Caco-2 (cell line): ENCODE measurements around the gene FCHSD2. TPM values are rescaled to one million over a fixed set of nuclear protein-coding genes. Genes with fewer than 3 reads are reported as not detected.

ENCODE experiments used
- BruUV-seq: library from RNA; stranded (reverse); fragments of 400-500 nt; replicated peaks from 2 replicates; lab custom pipeline; 2021; lab: Mats Ljungman, UMichigan
- CTCF ChIA-PET: fragments of 300-600 bp; sonication (Branson Sonifier 250); formaldehyde crosslinking; loops from one replicate; lab custom pipeline; 2022; ENCODE audit warnings: antibody characterized with exemption; lab: Charles Lee
- POLR2A ChIA-PET: fragments of 300-600 bp; sonication (Branson Sonifier 250); formaldehyde crosslinking; loops from one replicate; lab custom pipeline; 2022; ENCODE audit warnings: antibody characterized with exemption; lab: Charles Lee
- DNase-seq, 2 experiments: peaks; one replicate each; pipeline versions ENCODE4 v3.0.0 to v3.0.0-alpha.2; 2020 to 2022
- H3K27me3 ChIP-seq: replicated peaks from 2 replicates; pipeline ENCODE4 v1.6.0; 2011; ENCODE audit warnings: low read length; ENCODE audit not compliant: control insufficient read depth, insufficient read depth
- H3K36me3 ChIP-seq: 2 replicates; pipeline ENCODE4 v1.5.1; 2011; ENCODE audit warnings: low read length; ENCODE audit not compliant: control insufficient read depth, insufficient read depth
- H3K4me1 ChIP-seq: fragments of 250-450 bp; sonication (Bioruptor Pico); 2 replicates; pipeline ENCODE4 v1.5.1; 2020; ENCODE audit warnings: mild to moderate bottlenecking
- H3K4me3 ChIP-seq: 2 replicates; pipeline ENCODE4 v1.5.1; 2011; ENCODE audit warnings: low read depth, mild to moderate bottlenecking, control low read depth, low read length
- H3K9me3 ChIP-seq: fragments of 250-450 bp; sonication (Bioruptor Pico); 2 replicates; pipeline ENCODE4 v1.5.1; 2020; ENCODE audit warnings: mild to moderate bottlenecking, moderate library complexity
- H3K27ac Mint-ChIP-seq: one replicate; pipeline ENCODE4 v1.8.0; 2022; ENCODE audit warnings: mixed read lengths; ENCODE audit not compliant: unreplicated experiment
- H3K27me3 Mint-ChIP-seq: one replicate; pipeline ENCODE4 v1.8.0; 2022; ENCODE audit warnings: mixed read lengths; ENCODE audit not compliant: insufficient read depth, unreplicated experiment
- H3K36me3 Mint-ChIP-seq: one replicate; pipeline ENCODE4 v1.8.0; 2022; ENCODE audit warnings: mild to moderate bottlenecking, mixed read lengths; ENCODE audit not compliant: insufficient read depth, unreplicated experiment
- H3K4me1 Mint-ChIP-seq: one replicate; pipeline ENCODE4 v1.8.0; 2022; ENCODE audit warnings: low read depth, mixed read lengths; ENCODE audit not compliant: unreplicated experiment
- H3K4me3 Mint-ChIP-seq: one replicate; pipeline ENCODE4 v1.8.0; 2022; ENCODE audit warnings: mild to moderate bottlenecking, moderate library complexity, mixed read lengths; ENCODE audit not compliant: unreplicated experiment
- H3K9me3 Mint-ChIP-seq: one replicate; pipeline ENCODE4 v1.8.0; 2022; ENCODE audit warnings: mixed read lengths; ENCODE audit not compliant: unreplicated experiment
- CTCF ChIP-seq, 2 experiments: fragments of 200-600 bp in 1 of 2; IDR thresholded peaks; 1 replicate in 1 of 2; 2 replicates in 1 of 2; pipeline versions ENCODE4 v1.5.1 to v1.8.0; 2011 to 2022; ENCODE audit warnings: antibody characterized with exemption in 1 of 2, control low read depth in 1 of 2, inconsistent platforms in 1 of 2, low read depth in 1 of 2, low read length in 1 of 2, mild to moderate bottlenecking in 1 of 2, moderate library complexity in 1 of 2; ENCODE audit not compliant: insufficient read depth in 1 of 2, severe bottlenecking in 1 of 2, unreplicated experiment in 1 of 2
- intact Hi-C: fragments of 100-400 bp; cut with micrococcal nuclease; formaldehyde crosslinking; loops from one replicate; pipeline ENCODE4 v1.10.0; 2022; ENCODE audit not compliant: unreplicated experiment
- total RNA-seq: library from RNA; stranded (reverse); gene quantifications from 2 replicates; pipeline ENCODE4 v1.2.3, GENCODE V29; 2022

FCHSD2 gene
- total RNA-seq, 1 experiment from 2014 or later, result 32.7 TPM

GRCh38 chr11:73157101-73158010 is 15.2 kb upstream of the FCHSD2 start:
- H3K9me3 Mint-ChIP-seq, result no peaks in the 10 kb centered on the region

GRCh38 chr11:73156686-73157085 is 14.6 kb upstream of the FCHSD2 start:
- H3K27me3 Mint-ChIP-seq, result no peaks in the 10 kb centered on the region

More at GRCh38 chr11:73157101-73158010, 15.2 kb upstream of the FCHSD2 start:
- CTCF ChIA-PET, result interaction anchor here (0.6 to 2.0 kb wide), 8 partner anchors 15 to 1315 kb away, joined by 3 to 15 read pairs (median 4); partner anchors contain the start of gene FCHSD2
- no peaks in the 10 kb centered on the region for H3K27me3 ChIP-seq
- no peak for TF ChIP-seq CTCF (IDR thresholded peaks at IDR 0.05; ENCODE audit: insufficient read depth in 1 of 2, low read depth in 1 of 2, low read length in 1 of 2, severe bottlenecking in 1 of 2, unreplicated experiment in 1 of 2)
- H3K4me1 Mint-ChIP-seq, result peaks cover 27% of the 10 kb centered on the region
- DNase-seq, result peak in 1 of 2 experiments; percentile 69
- H3K4me3 Mint-ChIP-seq, result no peak overlapping the region
- BruUV-seq, result no TSS peak
- H3K9me3 ChIP-seq, result no peaks in the 10 kb centered on the region
- intact Hi-C loops, result no loop called here
- no peak overlapping the region for H3K27ac Mint-ChIP-seq
- no peaks in the 10 kb centered on the region for H3K36me3 Mint-ChIP-seq
- no peaks in the 10 kb centered on the region for H3K27me3 Mint-ChIP-seq
- H3K36me3 ChIP-seq, result no peaks in the 10 kb centered on the region
- POLR2A ChIA-PET, result interaction anchor here (0.6 to 2.4 kb wide), 4 partner anchors 12 to 957 kb away, joined by 3 to 12 read pairs (median 3); partner anchors contain the start of gene FCHSD2
- H3K4me3 ChIP-seq, result no peak overlapping the region
- peaks cover 42% of the 10 kb centered on the region for H3K4me1 ChIP-seq

More at GRCh38 chr11:73156686-73157085, 14.6 kb upstream of the FCHSD2 start:
- no peaks in the 10 kb centered on the region for H3K36me3 Mint-ChIP-seq
- no peaks in the 10 kb centered on the region for H3K9me3 ChIP-seq
- no peak overlapping the region for H3K27ac Mint-ChIP-seq
- no TSS peak for BruUV-seq
- H3K9me3 Mint-ChIP-seq, result no peaks in the 10 kb centered on the region
- H3K36me3 ChIP-seq, result no peaks in the 10 kb centered on the region
- peaks cover 27% of the 10 kb centered on the region for H3K4me1 Mint-ChIP-seq
- POLR2A ChIA-PET, result no interaction called here
- H3K4me3 Mint-ChIP-seq, result no peak overlapping the region
- CTCF ChIA-PET, result interaction anchor here (0.6 to 2.0 kb wide), 3 partner anchors 14 to 1315 kb away, joined by 3 to 15 read pairs (median 3); partner anchors contain the start of gene FCHSD2
- peaks cover 42% of the 10 kb centered on the region for H3K4me1 ChIP-seq
- no peak for TF ChIP-seq CTCF (IDR thresholded peaks at IDR 0.05; ENCODE audit: insufficient read depth in 1 of 2, low read depth in 1 of 2, low read length in 1 of 2, severe bottlenecking in 1 of 2, unreplicated experiment in 1 of 2)
- intact Hi-C loops, result no loop called here
- no peak overlapping the region for H3K4me3 ChIP-seq
- DNase-seq, result peak in 1 of 2 experiments; percentile 36
- no peaks in the 10 kb centered on the region for H3K27me3 ChIP-seq
